RWPE1 (cell line): ENCODE results near the gene SUPT5H.

ENCODE experiments used
- CTCF ChIA-PET: fragments of 350-600 bp; sonication (Branson Sonifier 250); formaldehyde crosslinking; extraction: SDS; loops from one replicate; lab custom pipeline; 2021; lab: Yijun Ruan, JAX
- POLR2A ChIA-PET: fragments of 400-600 bp; formaldehyde crosslinking; extraction: SDS; loops from one replicate; lab custom pipeline; 2020; ENCODE audit warnings: antibody characterized with exemption; ENCODE audit not compliant: low non-redundant PET; lab: Yijun Ruan, JAX
- DNase-seq: peaks from one replicate; pipeline ENCODE4 v3.0.0; 2012; ENCODE audit warnings: low spot score
- H3K27ac ChIP-seq: fragments of 450-650 bp; 2 replicates; pipeline ENCODE4 v1.5.1; 2017
- TF ChIP-seq, protein P1 (sequence below): fragments of 450-650 bp; conservative IDR thresholded peaks from 2 replicates; pipeline ENCODE4 v1.5.1; 2017; ENCODE audit warnings: low read depth, mild to moderate bottlenecking

SUPT5H gene

DNA sequence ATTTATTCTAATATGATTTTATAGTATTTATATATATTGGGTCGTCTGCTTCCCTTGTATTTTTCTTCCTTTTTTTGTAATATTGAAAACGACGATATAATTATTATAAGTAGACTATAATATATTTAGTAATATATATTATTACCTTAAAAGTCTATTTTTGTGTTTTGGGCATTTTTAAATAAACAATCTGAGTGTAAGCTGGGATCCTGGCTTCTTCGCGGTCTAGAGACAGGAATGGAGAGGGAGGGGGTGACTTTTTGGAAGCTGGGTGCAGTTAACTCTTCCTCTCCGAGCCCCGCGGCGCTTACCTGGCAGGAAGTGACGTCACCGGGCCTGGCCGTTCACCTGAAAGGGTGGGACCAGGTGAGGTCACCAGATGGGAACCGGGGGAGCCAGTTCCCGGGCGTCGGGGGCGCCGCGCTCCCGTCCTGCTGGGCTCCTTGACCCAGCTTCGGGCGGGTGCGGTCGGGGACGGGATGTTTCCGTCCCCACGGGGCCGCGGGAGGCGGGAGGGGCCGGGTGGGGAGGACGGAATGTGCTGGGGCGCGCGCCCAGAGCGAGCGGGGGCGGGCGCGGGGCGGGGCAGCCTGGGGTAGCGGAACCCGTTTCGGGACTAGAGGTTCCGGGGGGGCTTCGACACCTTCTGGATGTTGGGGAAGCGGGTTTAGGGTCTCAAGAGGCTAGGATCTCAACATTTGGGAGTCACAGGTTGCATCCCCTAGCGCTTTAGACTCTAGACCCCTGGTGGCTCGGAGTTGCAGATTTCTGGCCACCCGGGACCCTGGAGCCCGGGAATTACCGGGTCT is 36.0 kb upstream of the SUPT5H start:
- peak overlapping the region; percentile 100 for H3K27ac ChIP-seq
- TF ChIP-seq, protein P1, sequence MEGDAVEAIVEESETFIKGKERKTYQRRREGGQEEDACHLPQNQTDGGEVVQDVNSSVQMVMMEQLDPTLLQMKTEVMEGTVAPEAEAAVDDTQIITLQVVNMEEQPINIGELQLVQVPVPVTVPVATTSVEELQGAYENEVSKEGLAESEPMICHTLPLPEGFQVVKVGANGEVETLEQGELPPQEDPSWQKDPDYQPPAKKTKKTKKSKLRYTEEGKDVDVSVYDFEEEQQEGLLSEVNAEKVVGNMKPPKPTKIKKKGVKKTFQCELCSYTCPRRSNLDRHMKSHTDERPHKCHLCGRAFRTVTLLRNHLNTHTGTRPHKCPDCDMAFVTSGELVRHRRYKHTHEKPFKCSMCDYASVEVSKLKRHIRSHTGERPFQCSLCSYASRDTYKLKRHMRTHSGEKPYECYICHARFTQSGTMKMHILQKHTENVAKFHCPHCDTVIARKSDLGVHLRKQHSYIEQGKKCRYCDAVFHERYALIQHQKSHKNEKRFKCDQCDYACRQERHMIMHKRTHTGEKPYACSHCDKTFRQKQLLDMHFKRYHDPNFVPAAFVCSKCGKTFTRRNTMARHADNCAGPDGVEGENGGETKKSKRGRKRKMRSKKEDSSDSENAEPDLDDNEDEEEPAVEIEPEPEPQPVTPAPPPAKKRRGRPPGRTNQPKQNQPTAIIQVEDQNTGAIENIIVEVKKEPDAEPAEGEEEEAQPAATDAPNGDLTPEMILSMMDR = no peak
- ChIA-PET CTCF (interaction anchor here (1.2 kb wide), 1 partner anchor 12 kb away, joined by 11 read pairs; no protein-coding TSS in a partner anchor), POLR2A (interaction anchor here (0.9 to 1.0 kb wide), 2 partner anchors 11 to 18 kb away, joined by 4 to 6 read pairs; partner anchors contain the start of genes MED29 and PAF1)
- DNase-seq = peak; percentile 92

- peak overlapping the region; percentile 100 for H3K27ac ChIP-seq
- no peak for DNase-seq
- TF ChIP-seq, protein P1 = no peak
- ChIA-PET CTCF (interaction anchor here (1.2 kb wide), 1 partner anchor 13 kb away, joined by 11 read pairs; no protein-coding TSS in a partner anchor), POLR2A (interaction anchor here (0.9 kb wide), 1 partner anchor 19 kb away, joined by 4 read pairs; the partner anchor contains the start of genes MED29 and PAF1)
Observed at GRCh38 chr19:39410017-39410830, 35.2 kb upstream of the SUPT5H start.

DNA sequence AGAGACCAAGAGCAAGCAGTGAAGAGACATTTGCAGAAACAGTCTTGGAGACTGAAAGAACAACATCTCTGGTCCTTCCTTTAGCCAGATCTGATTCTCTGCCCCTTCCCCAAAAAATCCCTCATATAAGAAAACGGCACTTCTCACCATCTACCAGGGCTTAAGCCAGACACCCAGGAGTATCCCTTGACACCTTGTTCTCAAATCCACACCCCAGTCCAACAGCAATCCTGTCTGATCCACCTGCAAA is 34.6 kb upstream of the SUPT5H start:
- POLR2A ChIA-PET = interaction anchor here (2.3 kb wide), 1 partner anchor 9 kb away, joined by 10 read pairs; no protein-coding TSS in a partner anchor
- H3K27ac ChIP-seq = peak overlapping the region; percentile 100
- TF ChIP-seq, protein P1 = no peak

DNA sequence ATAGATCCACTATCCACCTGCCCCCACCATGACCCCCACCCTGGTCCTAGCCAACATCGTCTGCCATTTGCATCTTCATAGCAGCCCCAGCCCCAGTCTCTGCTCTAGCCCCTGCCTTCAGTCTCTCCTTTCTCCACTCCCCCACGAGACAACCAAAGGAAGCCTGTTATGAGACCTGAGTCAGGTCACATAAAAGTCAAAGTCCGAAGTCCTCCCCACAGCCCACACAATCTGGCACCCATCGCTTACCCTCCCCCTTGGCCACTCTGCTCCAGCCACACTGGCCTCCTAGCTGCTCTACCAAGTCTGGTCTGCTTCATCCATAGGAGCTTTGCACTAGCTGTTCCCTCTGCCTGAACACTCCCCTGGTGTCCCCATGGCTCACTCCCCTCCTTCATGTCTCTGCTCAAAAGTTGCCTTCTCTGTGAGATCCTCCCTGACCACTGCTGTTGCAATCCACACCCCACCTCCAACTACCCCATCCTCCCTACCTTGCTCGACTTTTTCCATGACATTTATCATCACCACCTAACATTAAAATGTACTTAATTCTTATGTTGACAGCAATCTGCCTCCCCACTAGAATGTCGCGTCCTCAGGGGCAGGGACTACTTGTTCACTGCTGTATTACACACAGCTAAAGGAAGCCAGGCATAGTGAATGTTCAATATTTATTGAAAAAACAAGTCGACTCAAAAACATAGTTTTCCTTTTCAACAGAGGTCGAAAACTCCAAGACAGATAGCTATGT is 34.1 kb upstream of the SUPT5H start:
- DNase-seq = no peak
- ChIA-PET POLR2A (interaction anchor here (0.7 to 2.3 kb wide), 4 partner anchors 9 to 200 kb away, joined by 3 to 10 read pairs (median 6); partner anchors contain the start of gene RPS16), CTCF (interaction anchor here (0.6 to 2.5 kb wide), 8 partner anchors 8 to 123 kb away, joined by 3 to 55 read pairs (median 6); partner anchors contain the start of genes MED29, PAF1 and RPS16)
- H3K27ac ChIP-seq = peak overlapping the region; percentile 100
- TF ChIP-seq, protein P1 = no peak

More for the DNA sequence above, 34.6 kb upstream of the SUPT5H start:
- CTCF ChIA-PET = interaction anchor here (1.0 to 2.5 kb wide), 3 partner anchors 7 to 19 kb away, joined by 6 to 55 read pairs (median 9); partner anchors contain the start of genes MED29 and PAF1
- no peak for DNase-seq

DNA sequence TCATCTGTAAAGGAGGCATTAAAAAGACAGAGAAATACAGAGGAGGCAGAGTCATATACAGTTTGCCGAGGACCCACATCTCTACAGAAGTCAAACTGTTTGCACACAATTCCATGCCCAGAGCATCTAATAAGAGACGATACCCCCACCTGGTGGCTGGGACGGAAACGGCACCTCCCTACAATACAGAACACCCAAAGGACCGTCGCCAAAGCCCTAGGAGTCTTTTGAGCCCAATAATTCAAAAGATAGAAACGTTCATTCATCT is 33.6 kb upstream of the SUPT5H start:
- peak overlapping the region; percentile 100 for H3K27ac ChIP-seq

More for the DNA sequence above, 33.6 kb upstream of the SUPT5H start:
- TF ChIP-seq, protein P1 = peak; percentile 85
- ChIA-PET CTCF (interaction anchor here (0.6 to 2.5 kb wide), 8 partner anchors 8 to 122 kb away, joined by 3 to 55 read pairs (median 6); partner anchors contain the start of genes MED29, PAF1 and RPS16), POLR2A (interaction anchor here (0.7 to 2.3 kb wide), 4 partner anchors 10 to 201 kb away, joined by 3 to 10 read pairs (median 6); partner anchors contain the start of gene RPS16)
- DNase-seq = peak; percentile 79
